Stimulated activated CD4-positive, alpha-beta T cell treated with anti-CD3 and anti-CD28 coated beads, Interleukin-12 subunit alpha, Interleukin-12 subunit beta, amount 100 ng/mL, for 4 hours (primary cell): Measurements from ENCODE around the gene DET1.

ENCODE experiments used
- DNase-seq: peaks from one replicate; pipeline ENCODE4 v3.0.0-alpha.2; 2020

Gene DET1

GRCh38 chr15:88463870-88464532 lies 82.5 kb downstream of the DET1 start:
- no peak for DNase-seq
